ENCODE results near the gene CHID1.

DNA sequence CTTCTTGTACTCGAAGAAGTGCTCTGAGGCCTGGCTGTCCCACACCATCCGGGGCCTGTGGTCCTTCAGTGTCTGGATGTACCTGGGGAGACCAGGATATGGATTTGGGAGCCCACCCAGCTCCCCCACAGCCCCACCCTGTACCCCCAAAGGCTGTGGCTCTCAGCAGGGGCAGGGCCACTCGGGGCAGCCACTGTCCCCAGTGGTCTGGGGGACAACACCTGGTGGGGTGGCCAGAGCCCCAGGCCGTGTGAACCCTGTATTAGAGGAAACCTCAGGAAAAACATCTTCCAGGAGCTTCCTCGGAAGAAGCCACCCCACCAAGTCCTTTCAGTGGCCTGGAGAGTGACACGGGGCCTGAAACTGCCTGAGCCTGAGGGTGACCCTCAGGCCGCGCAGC lies 40.2 kb downstream of the CHID1 start:
- TF ChIP-seq POLR2A (IDR thresholded peaks at IDR 0.05) = no peak
- TF ChIP-seq, protein P1, sequence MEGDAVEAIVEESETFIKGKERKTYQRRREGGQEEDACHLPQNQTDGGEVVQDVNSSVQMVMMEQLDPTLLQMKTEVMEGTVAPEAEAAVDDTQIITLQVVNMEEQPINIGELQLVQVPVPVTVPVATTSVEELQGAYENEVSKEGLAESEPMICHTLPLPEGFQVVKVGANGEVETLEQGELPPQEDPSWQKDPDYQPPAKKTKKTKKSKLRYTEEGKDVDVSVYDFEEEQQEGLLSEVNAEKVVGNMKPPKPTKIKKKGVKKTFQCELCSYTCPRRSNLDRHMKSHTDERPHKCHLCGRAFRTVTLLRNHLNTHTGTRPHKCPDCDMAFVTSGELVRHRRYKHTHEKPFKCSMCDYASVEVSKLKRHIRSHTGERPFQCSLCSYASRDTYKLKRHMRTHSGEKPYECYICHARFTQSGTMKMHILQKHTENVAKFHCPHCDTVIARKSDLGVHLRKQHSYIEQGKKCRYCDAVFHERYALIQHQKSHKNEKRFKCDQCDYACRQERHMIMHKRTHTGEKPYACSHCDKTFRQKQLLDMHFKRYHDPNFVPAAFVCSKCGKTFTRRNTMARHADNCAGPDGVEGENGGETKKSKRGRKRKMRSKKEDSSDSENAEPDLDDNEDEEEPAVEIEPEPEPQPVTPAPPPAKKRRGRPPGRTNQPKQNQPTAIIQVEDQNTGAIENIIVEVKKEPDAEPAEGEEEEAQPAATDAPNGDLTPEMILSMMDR (IDR thresholded peaks at IDR 0.05) = no peak

Data from breast epithelium (tissue), 3 donors.